Prostate gland (tissue), 2 donors: ENCODE measurements around the gene ALK.

Experiments used
- POLR2A ChIP-seq: fragments of 450-650 bp; IDR thresholded peaks from one replicate; pipeline ENCODE4 v1.6.1; 2016; ENCODE audit warnings: antibody characterized with exemption, mild to moderate bottlenecking
- TF ChIP-seq, protein P1 (sequence below), 4 experiments: fragments of 200-600 bp in 2 of 4; fragments of 450-650 bp in 2 of 4; sonication (generic) in 2 of 4; IDR thresholded peaks; 1 replicate in 3 of 4; 2 replicates in 1 of 4; pipeline ENCODE4 v1.5.1; 2016 to 2019; ENCODE audit warnings: antibody characterized with exemption in 4 of 4, mild to moderate bottlenecking in 2 of 4, moderate library complexity in 2 of 4

DNA sequence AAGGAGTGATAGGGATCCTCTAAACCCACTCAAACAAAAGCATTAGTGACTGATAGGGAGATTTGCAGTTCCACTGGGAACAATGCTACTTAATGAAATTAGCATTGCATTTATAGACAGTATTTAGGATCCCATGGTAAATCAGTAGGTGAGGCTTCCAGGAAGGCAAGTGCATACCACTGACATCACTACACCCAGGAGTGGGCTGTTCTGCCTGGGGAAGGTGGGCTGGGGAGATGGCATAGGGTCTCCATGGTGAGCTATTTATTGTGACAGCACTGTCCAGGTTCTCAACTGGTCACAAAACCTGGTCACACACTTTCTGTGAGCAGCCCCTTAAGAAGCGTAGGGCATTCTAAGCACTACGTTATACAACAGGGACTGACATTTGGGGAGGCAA lies 262.2 kb downstream of the ALK start:
- TF ChIP-seq, protein P1, sequence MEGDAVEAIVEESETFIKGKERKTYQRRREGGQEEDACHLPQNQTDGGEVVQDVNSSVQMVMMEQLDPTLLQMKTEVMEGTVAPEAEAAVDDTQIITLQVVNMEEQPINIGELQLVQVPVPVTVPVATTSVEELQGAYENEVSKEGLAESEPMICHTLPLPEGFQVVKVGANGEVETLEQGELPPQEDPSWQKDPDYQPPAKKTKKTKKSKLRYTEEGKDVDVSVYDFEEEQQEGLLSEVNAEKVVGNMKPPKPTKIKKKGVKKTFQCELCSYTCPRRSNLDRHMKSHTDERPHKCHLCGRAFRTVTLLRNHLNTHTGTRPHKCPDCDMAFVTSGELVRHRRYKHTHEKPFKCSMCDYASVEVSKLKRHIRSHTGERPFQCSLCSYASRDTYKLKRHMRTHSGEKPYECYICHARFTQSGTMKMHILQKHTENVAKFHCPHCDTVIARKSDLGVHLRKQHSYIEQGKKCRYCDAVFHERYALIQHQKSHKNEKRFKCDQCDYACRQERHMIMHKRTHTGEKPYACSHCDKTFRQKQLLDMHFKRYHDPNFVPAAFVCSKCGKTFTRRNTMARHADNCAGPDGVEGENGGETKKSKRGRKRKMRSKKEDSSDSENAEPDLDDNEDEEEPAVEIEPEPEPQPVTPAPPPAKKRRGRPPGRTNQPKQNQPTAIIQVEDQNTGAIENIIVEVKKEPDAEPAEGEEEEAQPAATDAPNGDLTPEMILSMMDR (IDR thresholded peaks at IDR 0.05) = no peak
- no peak for TF ChIP-seq POLR2A
